Kidney epithelial cell (primary cell): ENCODE results near the gene ACSL3. TPM values are rescaled to one million over a fixed set of nuclear protein-coding genes. Genes with fewer than 3 reads are reported as not detected.
A peak's percentile ranks its signal among the peaks of the same experiment; 100 is the strongest.
"Not testable (repeated sequence)": the region's sequence is repeated elsewhere in the genome, so short reads cannot be mapped to it uniquely, and the experiment has no call there.

Source experiments
- DNase-seq: peaks from one replicate; pipeline ENCODE4 v3.0.0-alpha.2; 2010; ENCODE audit warnings: low read depth
- H3K27me3 ChIP-seq: 2 replicates; pipeline ENCODE4 v1.6.0; 2011; ENCODE audit warnings: low read length; ENCODE audit not compliant: control insufficient read depth, insufficient read depth
- H3K36me3 ChIP-seq: 2 replicates; pipeline ENCODE4 v1.5.1; 2011; ENCODE audit warnings: low read length; ENCODE audit not compliant: control insufficient read depth, insufficient read depth
- H3K4me3 ChIP-seq: 2 replicates; pipeline ENCODE4 v1.5.1; 2011; ENCODE audit warnings: low read depth, mild to moderate bottlenecking, control low read depth, low read length
- CTCF ChIP-seq: IDR thresholded peaks from 2 replicates; pipeline ENCODE4 v1.5.1; 2011; ENCODE audit warnings: mild to moderate bottlenecking, moderate library complexity, low read length, control low read depth, inconsistent platforms; ENCODE audit not compliant: insufficient read depth, poor library complexity, severe bottlenecking
- total RNA-seq: library from RNA; depleted of rRNA; stranded (reverse); fragments of >200 nt; gene quantifications from 2 replicates; pipeline ENCODE4 v1.2.3, GENCODE V29; 2015

The ACSL3 gene
- total RNA-seq, 1 donor from 2014 or later: 98.6 TPM

- DNase-seq: no peak
- H3K36me3 ChIP-seq: no peaks in the 10 kb centered on the region
- TF ChIP-seq CTCF: no peak
Observed at GRCh38 chr2:222846003-222846402, 14.8 kb upstream of the ACSL3 start.

GRCh38 chr2:222848031-222848430, 12.8 kb upstream of the ACSL3 start:
- H3K27me3 ChIP-seq, H3K4me3 ChIP-seq, H3K36me3 ChIP-seq, DNase-seq: not testable (repeated sequence)

More at GRCh38 chr2:222846003-222846402, 14.8 kb upstream of the ACSL3 start:
- no peaks in the 10 kb centered on the region for H3K27me3 ChIP-seq
- no peak overlapping the region for H3K4me3 ChIP-seq

GRCh38 chr2:222848862-222849261, 12.0 kb upstream of the ACSL3 start:
- TF ChIP-seq CTCF: no peak
- Histone ChIP-seq H3K4me3 (no peak overlapping the region), H3K27me3 (no peaks in the 10 kb centered on the region), H3K36me3 (no peaks in the 10 kb centered on the region)
- no peak for DNase-seq

GRCh38 chr2:222851956-222852617, 8.7 kb upstream of the ACSL3 start:
- H3K27me3 ChIP-seq: no peaks in the 10 kb centered on the region
- TF ChIP-seq CTCF: no peak
- H3K4me3 ChIP-seq: no peak overlapping the region
- no peaks in the 10 kb centered on the region for H3K36me3 ChIP-seq
- no peak for DNase-seq

- no peak for TF ChIP-seq CTCF
- no peaks in the 10 kb centered on the region for H3K27me3 ChIP-seq
- H3K4me3 ChIP-seq: no peak overlapping the region
- H3K36me3 ChIP-seq: no peaks in the 10 kb centered on the region
- DNase-seq: no peak
Observed at GRCh38 chr2:222854773-222855700, 5.8 kb upstream of the ACSL3 start.

GRCh38 chr2:222859786-222860612, 837 bp upstream of the ACSL3 start:
- no peak for DNase-seq
- no peak for TF ChIP-seq CTCF
- no peaks in the 10 kb centered on the region for H3K27me3 ChIP-seq
- peak overlapping the region; percentile 82 for H3K4me3 ChIP-seq
- no peaks in the 10 kb centered on the region for H3K36me3 ChIP-seq
